Suprapubic skin (tissue), 4 donors: ENCODE data around the gene PAFAH1B1.

Experiments used
- EP300 ChIP-seq: sonication (generic); formaldehyde crosslinking; IDR thresholded peaks from one replicate; pipeline ENCODE4 v1.6.1; 2017; ENCODE audit warnings: antibody characterized with exemption
- POLR2AphosphoS5 ChIP-seq, 3 donors: sonication (generic); formaldehyde crosslinking; IDR thresholded peaks; one replicate each; pipeline ENCODE4 v1.6.1; 2017; ENCODE audit warnings: antibody characterized with exemption in 3 of 3
- TF ChIP-seq, protein P1 (sequence below), 2 donors: fragments of 200-600 bp in 1 of 2; fragments of 450-650 bp in 1 of 2; sonication (generic) in 1 of 2; IDR thresholded peaks; one replicate each; pipeline ENCODE4 v1.5.1; 2016 to 2019; ENCODE audit warnings: antibody characterized with exemption in 2 of 2, mild to moderate bottlenecking in 1 of 2, moderate library complexity in 1 of 2

GRCh38 chr17:2595716-2596115 is 2.3 kb downstream of the PAFAH1B1 start:
- no peak for TF ChIP-seq POLR2AphosphoS5 (IDR thresholded peaks at IDR 0.05)
- TF ChIP-seq, protein P1, sequence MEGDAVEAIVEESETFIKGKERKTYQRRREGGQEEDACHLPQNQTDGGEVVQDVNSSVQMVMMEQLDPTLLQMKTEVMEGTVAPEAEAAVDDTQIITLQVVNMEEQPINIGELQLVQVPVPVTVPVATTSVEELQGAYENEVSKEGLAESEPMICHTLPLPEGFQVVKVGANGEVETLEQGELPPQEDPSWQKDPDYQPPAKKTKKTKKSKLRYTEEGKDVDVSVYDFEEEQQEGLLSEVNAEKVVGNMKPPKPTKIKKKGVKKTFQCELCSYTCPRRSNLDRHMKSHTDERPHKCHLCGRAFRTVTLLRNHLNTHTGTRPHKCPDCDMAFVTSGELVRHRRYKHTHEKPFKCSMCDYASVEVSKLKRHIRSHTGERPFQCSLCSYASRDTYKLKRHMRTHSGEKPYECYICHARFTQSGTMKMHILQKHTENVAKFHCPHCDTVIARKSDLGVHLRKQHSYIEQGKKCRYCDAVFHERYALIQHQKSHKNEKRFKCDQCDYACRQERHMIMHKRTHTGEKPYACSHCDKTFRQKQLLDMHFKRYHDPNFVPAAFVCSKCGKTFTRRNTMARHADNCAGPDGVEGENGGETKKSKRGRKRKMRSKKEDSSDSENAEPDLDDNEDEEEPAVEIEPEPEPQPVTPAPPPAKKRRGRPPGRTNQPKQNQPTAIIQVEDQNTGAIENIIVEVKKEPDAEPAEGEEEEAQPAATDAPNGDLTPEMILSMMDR (IDR thresholded peaks at IDR 0.05): no peak
- TF ChIP-seq EP300: no peak
